Hematopoietic multipotent progenitor cell (in vitro differentiated cells): ENCODE results near the gene OAS2. TPM values are rescaled to one million over a fixed set of nuclear protein-coding genes. Genes with fewer than 3 reads are reported as not detected.
A peak's percentile ranks its signal among the peaks of the same experiment; 100 is the strongest.

Experiments
- DNase-seq, 3 donors: peaks; one replicate each; pipeline ENCODE4 v3.0.0-alpha.2; 2011 to 2015; ENCODE audit warnings: low read depth in 2 of 3, low spot score in 2 of 3
- total RNA-seq: library from RNA; depleted of rRNA; stranded (reverse); fragments of >200 nt; gene quantifications from one replicate; pipeline ENCODE4 v1.2.3, GENCODE V29; 2012

The OAS2 gene
- 34.7 TPM for total RNA-seq

GRCh38 chr12:112978163-112979040, at the start of gene OAS2:
Gene OAS2, plus strand, starts transcription at chr12:112978519. Its CDS starts 90 bp downstream, at chr12:112978609.
- DNase-seq: peak; percentile 66 to 95 (median 87)

GRCh38 chr12:112928978-112929377, 49.3 kb upstream of the OAS2 start:
- DNase-seq: no peak

- DNase-seq: no peak
Observed at GRCh38 chr12:112929715-112930114, 48.6 kb upstream of the OAS2 start.

- no peak for DNase-seq
Observed at GRCh38 chr12:112930350-112930749, 48.0 kb upstream of the OAS2 start.

GRCh38 chr12:112932485-112933128, 45.7 kb upstream of the OAS2 start:
- DNase-seq: no peak

GRCh38 chr12:112933129-112933505, 45.2 kb upstream of the OAS2 start:
- DNase-seq: no peak

GRCh38 chr12:112936264-112936663, 42.1 kb upstream of the OAS2 start:
- DNase-seq: no peak

- DNase-seq: peak in 1 of 3 donors; percentile 18
Observed at GRCh38 chr12:112936927-112937326, 41.4 kb upstream of the OAS2 start.

GRCh38 chr12:112937741-112938719, 40.3 kb upstream of the OAS2 start, which contains the start of gene OAS3:
Gene OAS3, plus strand, starts transcription at chr12:112938474. Its CDS starts 57 bp downstream, at chr12:112938531.
- peak; percentile 49 to 87 (median 82) for DNase-seq

- no peak for DNase-seq
Observed at GRCh38 chr12:112938751-112939150, 39.6 kb upstream of the OAS2 start.

- DNase-seq: peak in 1 of 3 donors; percentile 30
Observed at GRCh38 chr12:112939761-112940381, 38.4 kb upstream of the OAS2 start.

- DNase-seq: no peak
Observed at GRCh38 chr12:112941528-112942335, 36.6 kb upstream of the OAS2 start.

- no peak for DNase-seq
Observed at GRCh38 chr12:112942572-112942971, 35.7 kb upstream of the OAS2 start.

- no peak for DNase-seq
Observed at GRCh38 chr12:112944024-112944690, 34.2 kb upstream of the OAS2 start.

GRCh38 chr12:112945515-112945914, 32.8 kb upstream of the OAS2 start:
- no peak for DNase-seq

GRCh38 chr12:112946236-112947000, 31.9 kb upstream of the OAS2 start:
- no peak for DNase-seq

GRCh38 chr12:112947314-112947713, 31.0 kb upstream of the OAS2 start:
- no peak for DNase-seq

GRCh38 chr12:112947761-112948160, 30.6 kb upstream of the OAS2 start:
- no peak for DNase-seq
